HEK293 (cell line): ENCODE measurements around the gene BLOC1S5.

Experiments
- ZFP37 ChIP-seq: fragments of 450-650 bp; formaldehyde crosslinking; IDR thresholded peaks from 2 replicates; pipeline ENCODE4 v1.5.1; 2016; ENCODE audit warnings: missing biosample characterization, missing genetic modification characterization
- ZNF202 ChIP-seq: fragments of 450-650 bp; formaldehyde crosslinking; IDR thresholded peaks from 2 replicates; pipeline ENCODE4 v1.5.1; 2016; ENCODE audit warnings: missing biosample characterization, missing genetic modification characterization, borderline replicate concordance
- ZNF311 ChIP-seq: fragments of 450-650 bp; formaldehyde crosslinking; IDR thresholded peaks from 2 replicates; pipeline ENCODE4 v1.5.1; 2017; ENCODE audit warnings: missing biosample characterization, missing genetic modification characterization, borderline replicate concordance
- TF ChIP-seq, protein P1 (sequence below): fragments of 450-650 bp; formaldehyde crosslinking; IDR thresholded peaks from 2 replicates; pipeline ENCODE4 v1.5.1; 2016; ENCODE audit warnings: missing biosample characterization, missing genetic modification characterization
- TF ChIP-seq, protein P2 (sequence below): sonication (generic); formaldehyde crosslinking; IDR thresholded peaks from 2 replicates; pipeline ENCODE4 v1.8.1; 2022; ENCODE audit warnings: mild to moderate bottlenecking, moderate library complexity, missing genetic modification reagents

DNA sequence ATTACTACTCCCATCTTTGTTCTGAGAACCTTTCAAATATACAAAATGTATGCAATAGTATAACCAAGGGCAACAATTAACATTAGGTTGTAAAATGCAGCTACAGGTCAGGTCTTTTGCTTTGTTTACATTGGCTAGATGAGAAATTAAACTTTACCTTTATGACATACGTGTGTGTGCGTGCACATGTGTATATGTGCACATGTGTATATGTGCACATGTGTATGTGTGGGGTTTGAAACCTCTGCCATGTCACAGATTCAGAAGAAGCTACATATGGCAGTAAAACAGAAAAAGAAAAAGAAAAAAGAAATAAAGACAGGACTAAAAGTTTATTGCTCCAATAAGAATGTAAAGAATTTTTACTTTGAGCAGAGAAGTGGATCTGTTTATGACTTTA is 40.6 kb downstream of the BLOC1S5 start:
- TF ChIP-seq ZNF311 (tag by site-specific recombination), result no peak
- TF ChIP-seq, protein P1, sequence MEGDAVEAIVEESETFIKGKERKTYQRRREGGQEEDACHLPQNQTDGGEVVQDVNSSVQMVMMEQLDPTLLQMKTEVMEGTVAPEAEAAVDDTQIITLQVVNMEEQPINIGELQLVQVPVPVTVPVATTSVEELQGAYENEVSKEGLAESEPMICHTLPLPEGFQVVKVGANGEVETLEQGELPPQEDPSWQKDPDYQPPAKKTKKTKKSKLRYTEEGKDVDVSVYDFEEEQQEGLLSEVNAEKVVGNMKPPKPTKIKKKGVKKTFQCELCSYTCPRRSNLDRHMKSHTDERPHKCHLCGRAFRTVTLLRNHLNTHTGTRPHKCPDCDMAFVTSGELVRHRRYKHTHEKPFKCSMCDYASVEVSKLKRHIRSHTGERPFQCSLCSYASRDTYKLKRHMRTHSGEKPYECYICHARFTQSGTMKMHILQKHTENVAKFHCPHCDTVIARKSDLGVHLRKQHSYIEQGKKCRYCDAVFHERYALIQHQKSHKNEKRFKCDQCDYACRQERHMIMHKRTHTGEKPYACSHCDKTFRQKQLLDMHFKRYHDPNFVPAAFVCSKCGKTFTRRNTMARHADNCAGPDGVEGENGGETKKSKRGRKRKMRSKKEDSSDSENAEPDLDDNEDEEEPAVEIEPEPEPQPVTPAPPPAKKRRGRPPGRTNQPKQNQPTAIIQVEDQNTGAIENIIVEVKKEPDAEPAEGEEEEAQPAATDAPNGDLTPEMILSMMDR (tag by site-specific recombination), result no peak
- no peak for TF ChIP-seq ZNF202 (tag by site-specific recombination)
- no peak for TF ChIP-seq ZFP37 (tag by site-specific recombination)
- TF ChIP-seq, protein P2, sequence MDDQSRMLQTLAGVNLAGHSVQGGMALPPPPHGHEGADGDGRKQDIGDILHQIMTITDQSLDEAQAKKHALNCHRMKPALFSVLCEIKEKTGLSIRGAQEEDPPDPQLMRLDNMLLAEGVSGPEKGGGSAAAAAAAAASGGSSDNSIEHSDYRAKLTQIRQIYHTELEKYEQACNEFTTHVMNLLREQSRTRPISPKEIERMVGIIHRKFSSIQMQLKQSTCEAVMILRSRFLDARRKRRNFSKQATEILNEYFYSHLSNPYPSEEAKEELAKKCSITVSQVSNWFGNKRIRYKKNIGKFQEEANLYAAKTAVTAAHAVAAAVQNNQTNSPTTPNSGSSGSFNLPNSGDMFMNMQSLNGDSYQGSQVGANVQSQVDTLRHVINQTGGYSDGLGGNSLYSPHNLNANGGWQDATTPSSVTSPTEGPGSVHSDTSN (CRISPR knock-in tag), result no peak
